NCI-H226 (cell line): ENCODE data around the gene ATP1A3.
A peak's percentile ranks its signal among the peaks of the same experiment; 100 is the strongest.

Experiments used
- DNase-seq: peaks from one replicate; pipeline ENCODE4 v3.0.0-alpha.2; 2015

ATP1A3 gene

DNA sequence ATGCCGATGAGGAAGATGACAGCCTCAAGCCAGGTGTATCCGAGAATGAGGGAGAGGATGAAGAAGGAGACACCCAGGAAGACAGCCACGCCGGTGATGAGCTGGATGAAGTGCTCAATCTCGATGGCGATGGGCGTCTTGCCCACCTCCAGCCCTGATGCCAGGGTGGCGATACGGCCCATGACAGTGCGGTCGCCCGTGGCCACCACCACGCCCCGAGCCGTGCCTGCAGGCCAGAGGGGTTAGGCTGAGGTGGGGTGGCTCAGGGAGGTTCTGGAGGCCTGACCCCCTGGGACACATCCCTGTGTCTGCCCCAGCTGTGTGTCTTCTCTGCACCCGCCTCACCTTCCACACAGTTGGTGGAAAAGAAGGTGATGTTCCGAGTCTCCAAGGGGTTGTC lies 9.1 kb downstream of the ATP1A3 start:
- no peak for DNase-seq

- no peak for DNase-seq
These were observed 12.3 kb downstream of the ATP1A3 start for GRCh38 chr19:41981724-41982123.

DNA sequence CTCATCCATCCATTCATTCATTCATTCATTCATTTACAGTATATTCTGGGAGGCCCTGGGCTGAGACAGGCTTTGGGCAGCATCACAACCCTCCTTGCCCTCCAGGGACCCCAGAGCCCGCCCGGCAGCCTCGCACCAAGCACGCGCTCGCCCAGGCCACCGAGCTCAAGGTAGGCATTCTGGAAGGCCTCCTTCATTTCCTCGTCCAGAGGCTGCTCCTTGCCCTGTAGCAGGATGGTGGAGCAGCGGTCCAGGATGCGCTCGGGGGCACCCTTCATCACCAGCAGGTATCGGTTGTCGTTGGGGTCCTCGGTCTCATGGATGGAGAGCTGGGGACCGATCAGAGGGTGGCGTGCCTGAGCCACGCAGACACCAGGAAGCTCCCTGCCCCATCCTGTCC lies 15.6 kb downstream of the ATP1A3 start:
- DNase-seq, result no peak

GRCh38 chr19:41977916-41978315 lies 16.1 kb downstream of the ATP1A3 start:
- DNase-seq, result no peak

- no peak for DNase-seq
These were observed 19.4 kb downstream of the ATP1A3 start for GRCh38 chr19:41974652-41975051.

DNA sequence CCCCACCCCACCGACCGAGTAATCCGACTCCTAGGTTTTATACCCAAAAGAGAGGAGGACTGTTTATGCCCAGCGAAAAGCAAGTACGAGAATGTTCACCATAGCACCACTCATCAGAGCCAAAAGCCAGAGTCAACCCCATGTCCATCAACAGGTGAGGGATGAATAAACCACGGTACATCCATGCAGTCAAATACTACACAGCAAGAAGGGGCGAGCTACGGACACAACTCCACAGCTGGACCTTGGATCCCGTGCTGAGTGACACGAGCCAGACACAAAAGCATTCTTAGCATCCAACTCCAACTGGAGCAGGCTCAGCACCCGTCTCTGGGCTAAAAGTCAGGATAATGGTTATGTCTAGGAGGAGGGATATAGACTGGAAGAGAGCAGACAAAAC lies 22.7 kb downstream of the ATP1A3 start:
- DNase-seq, result no peak

- no peak for DNase-seq
These were observed 24.1 kb downstream of the ATP1A3 start for GRCh38 chr19:41969772-41970458.

GRCh38 chr19:41968751-41969595 lies 25.1 kb downstream of the ATP1A3 start:
- no peak for DNase-seq

GRCh38 chr19:41967054-41967783 lies 26.8 kb downstream of the ATP1A3 start:
- DNase-seq, result no peak

- DNase-seq, result no peak
These were observed 28.9 kb downstream of the ATP1A3 start for GRCh38 chr19:41965106-41965505.

GRCh38 chr19:41960973-41961372 lies 33.1 kb downstream of the ATP1A3 start:
- DNase-seq, result no peak

DNA sequence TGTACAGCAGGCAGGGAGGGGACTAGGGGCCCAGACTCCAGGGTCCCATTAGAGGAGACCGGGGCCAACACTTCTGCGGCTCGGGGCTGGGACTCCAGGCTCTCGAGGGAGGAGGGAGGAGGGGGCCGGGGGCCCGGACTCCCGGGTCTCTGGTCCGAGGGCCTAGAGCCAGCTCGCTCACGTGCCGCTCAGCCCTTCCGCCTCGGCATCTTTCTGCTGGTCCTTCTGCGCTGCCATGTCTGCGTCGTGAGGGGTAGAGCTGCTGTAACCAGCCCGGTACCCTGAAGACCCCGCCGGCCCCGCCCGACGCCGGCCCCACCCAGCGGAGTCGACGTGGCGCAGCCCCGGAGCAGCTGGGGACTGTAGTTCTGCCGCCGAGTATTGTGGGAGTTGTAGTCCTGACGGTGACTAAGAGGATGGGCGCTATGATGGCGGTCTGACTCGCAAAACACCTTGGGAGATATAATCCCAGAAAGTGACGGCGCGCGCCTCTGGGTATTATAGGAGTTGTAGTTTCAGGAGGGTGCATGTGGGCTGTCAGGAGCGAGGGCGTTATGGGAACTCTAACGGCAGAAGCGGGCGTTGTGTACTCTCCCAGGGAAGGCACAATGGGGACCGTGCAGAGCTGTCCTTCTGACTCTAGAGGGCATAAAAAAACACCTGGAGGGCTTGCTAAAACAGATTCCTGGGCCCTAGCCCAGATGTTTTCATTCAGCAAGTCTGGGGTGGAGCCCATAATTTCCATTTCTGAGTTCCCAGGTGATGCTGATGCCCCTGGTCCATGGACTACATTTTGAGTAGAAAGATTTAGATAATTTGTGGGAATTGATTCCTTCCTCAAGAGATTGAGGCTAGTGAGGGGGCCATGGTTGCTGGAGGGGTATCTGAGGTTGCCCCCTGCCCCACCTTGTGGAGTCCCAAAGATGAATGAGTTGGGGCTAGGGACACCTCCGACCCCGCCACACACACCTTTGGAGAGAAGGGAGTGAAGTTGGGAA lies 34.7 kb downstream of the ATP1A3 start, which contains the start of gene RABAC1:
RABAC1 (minus strand) TSS at position 266 of the 998 bp plus-strand sequence; CDS start at position 237, 29 bp downstream.
- peak; percentile 90 for DNase-seq

DNA sequence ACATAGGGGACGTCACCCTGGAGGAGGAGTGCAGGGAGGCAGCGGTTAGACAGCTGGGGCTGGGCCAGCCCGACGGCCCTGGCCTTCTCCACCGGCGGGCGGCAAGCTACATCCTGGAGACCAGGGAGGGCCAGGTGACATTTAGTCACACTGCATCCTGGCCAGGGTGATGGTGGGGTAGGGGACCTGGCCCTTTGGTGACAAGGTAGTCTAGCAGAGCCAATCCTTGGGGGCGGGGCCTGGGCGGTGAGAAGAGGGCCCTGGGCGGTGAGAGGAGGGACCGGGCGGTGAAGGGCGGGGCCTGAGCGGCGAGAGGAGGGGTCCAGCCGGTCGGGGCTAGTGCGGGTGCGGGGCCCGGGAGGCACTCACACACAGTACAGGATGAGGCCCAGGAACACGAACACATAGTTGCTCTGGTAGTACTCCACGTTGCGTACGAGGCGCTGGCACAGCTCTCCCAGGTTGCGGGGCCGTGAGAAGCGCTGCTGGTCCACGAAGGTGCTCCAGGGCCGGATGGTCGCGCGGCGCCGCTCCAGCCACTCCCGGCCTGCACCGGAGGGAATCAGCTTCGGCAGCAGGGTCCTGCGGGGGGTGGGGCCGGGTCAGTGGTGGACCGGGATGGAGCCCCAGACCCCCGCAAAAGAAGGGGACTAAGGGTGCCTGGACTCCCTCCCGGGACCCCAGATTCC lies 35.5 kb downstream of the ATP1A3 start:
- DNase-seq, result peak; percentile 47

DNA sequence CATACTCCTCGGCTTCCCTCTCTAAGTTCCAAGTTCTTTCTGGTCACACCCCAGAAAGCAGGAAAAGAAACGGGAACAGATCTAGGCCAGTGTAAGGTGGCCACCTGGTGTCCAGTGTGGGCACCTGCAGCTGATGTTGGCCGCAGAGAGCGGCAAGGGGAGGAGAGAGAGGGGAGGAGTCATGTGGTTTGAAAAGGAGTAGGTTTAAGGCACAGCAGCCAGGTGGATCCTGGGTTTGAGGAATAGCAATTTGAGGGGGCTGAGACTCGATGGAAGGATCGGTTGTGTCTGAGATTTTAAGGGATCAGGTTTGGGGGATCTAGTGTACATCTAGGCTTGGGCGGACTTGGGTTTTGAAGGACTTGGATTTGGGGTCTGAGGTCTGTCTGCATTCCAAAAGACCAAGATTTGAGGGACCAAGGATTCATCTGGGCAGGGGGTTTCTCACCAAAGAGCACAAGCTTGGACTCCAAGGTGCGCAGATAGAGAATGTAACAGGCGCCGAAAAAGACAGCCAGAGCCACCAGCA lies 36.1 kb downstream of the ATP1A3 start:
- peak; percentile 81 for DNase-seq

DNA sequence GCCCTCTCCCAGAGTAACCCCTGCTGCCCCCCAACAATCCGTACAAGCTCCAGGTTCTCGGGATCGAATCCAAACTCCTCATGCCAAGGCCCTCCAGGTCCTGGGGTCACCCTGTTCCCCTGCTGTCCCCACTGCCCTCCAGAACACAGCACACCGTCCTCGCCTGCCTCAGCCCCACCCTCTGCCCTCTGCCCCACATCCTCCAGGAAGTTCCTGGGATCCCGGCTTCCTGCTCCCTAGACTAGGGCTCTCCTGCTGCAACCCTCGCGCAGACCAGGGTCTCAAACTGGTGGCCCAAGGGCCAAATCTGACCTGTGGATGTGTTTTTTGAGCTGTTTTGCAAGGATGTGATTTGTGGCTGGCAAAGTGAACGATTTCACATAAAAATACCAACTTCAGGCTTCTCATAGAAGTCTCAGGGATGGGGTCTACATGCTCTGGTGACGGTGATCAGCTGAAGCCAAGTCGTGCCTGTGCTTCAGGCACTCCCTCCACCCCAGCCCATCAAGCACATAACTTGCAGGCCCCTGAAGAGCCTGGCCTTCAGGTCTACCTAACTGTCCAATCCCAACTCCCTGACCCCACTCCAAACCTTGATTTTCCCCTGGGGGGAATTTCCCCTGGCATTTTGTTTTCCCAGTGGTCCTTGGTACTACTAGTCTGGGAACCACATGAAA lies 36.7 kb downstream of the ATP1A3 start:
- no peak for DNase-seq

- no peak for DNase-seq
These were observed 37.4 kb downstream of the ATP1A3 start for GRCh38 chr19:41956621-41957020.

GRCh38 chr19:41955521-41955920 lies 38.5 kb downstream of the ATP1A3 start:
- DNase-seq, result no peak

- DNase-seq, result peak; percentile 41
These were observed 42.3 kb downstream of the ATP1A3 start for GRCh38 chr19:41951686-41952172.

DNA sequence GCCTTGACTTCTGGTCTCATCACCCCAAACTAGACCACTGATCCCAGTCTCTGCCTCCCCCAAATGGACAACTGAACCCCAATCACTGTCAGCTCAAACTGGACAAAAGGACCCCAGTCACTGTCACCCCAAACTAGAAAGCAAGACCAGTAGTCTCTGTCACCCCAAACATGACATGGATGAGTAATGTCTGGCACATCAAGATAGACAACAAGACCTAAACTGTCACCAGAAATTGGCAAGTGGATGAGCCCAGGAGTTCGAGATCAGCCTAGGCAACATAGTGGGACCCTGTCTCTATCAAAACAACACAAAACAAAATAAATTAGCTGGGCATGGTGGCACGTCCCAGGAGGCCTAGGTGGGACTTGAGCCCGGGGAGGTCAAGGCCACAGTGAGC lies 46.9 kb downstream of the ATP1A3 start:
- no peak for DNase-seq

- no peak for DNase-seq
These were observed 48.8 kb downstream of the ATP1A3 start for GRCh38 chr19:41945135-41945766.
